Measurements from ENCODE around the gene ZNF492.

ZNF492 gene

GRCh38 chr19:22608441-22608840 is 25.7 kb upstream of the ZNF492 start:
- no peaks in the 10 kb centered on the region for H3K27me3 ChIP-seq (ENCODE audit: insufficient read depth, low read length, poor library complexity, severe bottlenecking)
- peaks cover 11% of the 10 kb centered on the region; the same call in 1 of the 2 replicates for H3K9me3 ChIP-seq (ENCODE audit: insufficient read depth, low read depth, low read length)
- no peak for TF ChIP-seq EZH2phosphoT487 (IDR thresholded peaks at IDR 0.05; ENCODE audit: borderline replicate concordance)
- TF ChIP-seq CTCF (conservative IDR thresholded peaks at IDR 0.05; ENCODE audit: low read length): no peak

GRCh38 chr19:22609630-22610029 is 24.5 kb upstream of the ZNF492 start:
- H2AFZ ChIP-seq (ENCODE audit: low read length): no peak overlapping the region

More at GRCh38 chr19:22608441-22608840, 25.7 kb upstream of the ZNF492 start:
- Histone ChIP-seq H3F3A (ENCODE audit: low read depth) (no peaks in the 10 kb centered on the region), H3K79me2 (ENCODE audit: insufficient read depth, low read length) (no peaks in the 10 kb centered on the region), H3K9ac (ENCODE audit: low read depth, low read length, poor library complexity, severe bottlenecking) (no peak overlapping the region), H4K20me1 (ENCODE audit: insufficient read depth, low read length, poor library complexity, severe bottlenecking) (no peaks in the 10 kb centered on the region), H3K4me1 (ENCODE audit: insufficient read depth, low read length, poor library complexity, severe bottlenecking) (no peaks in the 10 kb centered on the region), H3K4me3 (ENCODE audit: low read length, poor library complexity, severe bottlenecking) (no peak overlapping the region), H2AFZ (ENCODE audit: low read length) (no peak overlapping the region), H3K9me2 (replicated peaks; ENCODE audit: low read depth, low read length) (no peaks in the 10 kb centered on the region), H3K36me3 (ENCODE audit: insufficient read depth, low read length) (no peaks in the 10 kb centered on the region), H3K4me2 (ENCODE audit: low read depth, low read length, poor library complexity, severe bottlenecking) (no peak overlapping the region)

GRCh38 chr19:22610121-22610520 is 24.0 kb upstream of the ZNF492 start:
- H3K4me2 ChIP-seq (ENCODE audit: low read depth, low read length, poor library complexity, severe bottlenecking): no peak overlapping the region
- no peak for TF ChIP-seq CTCF (conservative IDR thresholded peaks at IDR 0.05; ENCODE audit: low read length)
- TF ChIP-seq EZH2phosphoT487 (IDR thresholded peaks at IDR 0.05; ENCODE audit: borderline replicate concordance): no peak
- no peaks in the 10 kb centered on the region for H3K4me1 ChIP-seq (ENCODE audit: insufficient read depth, low read length, poor library complexity, severe bottlenecking)
- no peak overlapping the region for H3K4me3 ChIP-seq (ENCODE audit: low read length, poor library complexity, severe bottlenecking)
- H2AFZ ChIP-seq (ENCODE audit: low read length): no peak overlapping the region
- no peaks in the 10 kb centered on the region for H3K36me3 ChIP-seq (ENCODE audit: insufficient read depth, low read length)
- no peaks in the 10 kb centered on the region for H3F3A ChIP-seq (ENCODE audit: low read depth)
- H3K9me2 ChIP-seq (replicated peaks; ENCODE audit: low read depth, low read length): no peaks in the 10 kb centered on the region
- no peak overlapping the region for H3K9ac ChIP-seq (ENCODE audit: low read depth, low read length, poor library complexity, severe bottlenecking)
- peaks cover 11% of the 10 kb centered on the region; the same call in 1 of the 2 replicates for H3K9me3 ChIP-seq (ENCODE audit: insufficient read depth, low read depth, low read length)
- H4K20me1 ChIP-seq (ENCODE audit: insufficient read depth, low read length, poor library complexity, severe bottlenecking): no peaks in the 10 kb centered on the region
- H3K27me3 ChIP-seq (ENCODE audit: insufficient read depth, low read length, poor library complexity, severe bottlenecking): no peaks in the 10 kb centered on the region
- no peaks in the 10 kb centered on the region for H3K79me2 ChIP-seq (ENCODE audit: insufficient read depth, low read length)

More at GRCh38 chr19:22609630-22610029, 24.5 kb upstream of the ZNF492 start:
- no peak overlapping the region for H3K9ac ChIP-seq (ENCODE audit: low read depth, low read length, poor library complexity, severe bottlenecking)
- no peaks in the 10 kb centered on the region for H3K9me2 ChIP-seq (replicated peaks; ENCODE audit: low read depth, low read length)
- no peak overlapping the region for H3K4me3 ChIP-seq (ENCODE audit: low read length, poor library complexity, severe bottlenecking)
- no peaks in the 10 kb centered on the region for H3K27me3 ChIP-seq (ENCODE audit: insufficient read depth, low read length, poor library complexity, severe bottlenecking)
- peaks cover 11% of the 10 kb centered on the region; the same call in 1 of the 2 replicates for H3K9me3 ChIP-seq (ENCODE audit: insufficient read depth, low read depth, low read length)
- no peaks in the 10 kb centered on the region for H3K79me2 ChIP-seq (ENCODE audit: insufficient read depth, low read length)
- H3K4me2 ChIP-seq (ENCODE audit: low read depth, low read length, poor library complexity, severe bottlenecking): no peak overlapping the region
- H4K20me1 ChIP-seq (ENCODE audit: insufficient read depth, low read length, poor library complexity, severe bottlenecking): no peaks in the 10 kb centered on the region
- TF ChIP-seq EZH2phosphoT487 (IDR thresholded peaks at IDR 0.05; ENCODE audit: borderline replicate concordance) (no peak), CTCF (conservative IDR thresholded peaks at IDR 0.05; ENCODE audit: low read length) (no peak)
- no peaks in the 10 kb centered on the region for H3F3A ChIP-seq (ENCODE audit: low read depth)
- H3K4me1 ChIP-seq (ENCODE audit: insufficient read depth, low read length, poor library complexity, severe bottlenecking): no peaks in the 10 kb centered on the region
- H3K36me3 ChIP-seq (ENCODE audit: insufficient read depth, low read length): no peaks in the 10 kb centered on the region

All from Loucy (cell line).